Adipocyte (in vitro differentiated cells): ENCODE results near the gene AEBP2.
A peak's percentile ranks its signal among the peaks of the same experiment; 100 is the strongest.

ENCODE experiments used
- DNase-seq: peaks from one replicate; pipeline ENCODE4 v3.0.0-alpha.2; 2015; ENCODE audit warnings: low read depth
- H3K27me3 ChIP-seq: replicated peaks from 2 replicates; pipeline ENCODE4 v1.7.0; 2013; ENCODE audit warnings: mild to moderate bottlenecking, low read length, moderate library complexity; ENCODE audit not compliant: control insufficient read depth, insufficient read depth
- H3K36me3 ChIP-seq: 2 replicates; pipeline ENCODE4 v1.7.0; 2013; ENCODE audit warnings: low read length, mild to moderate bottlenecking, moderate library complexity; ENCODE audit not compliant: control insufficient read depth, insufficient read depth, severe bottlenecking
- H3K4me1 ChIP-seq: 2 replicates; pipeline ENCODE4 v1.7.0; 2013; ENCODE audit warnings: mild to moderate bottlenecking, low read length, moderate library complexity; ENCODE audit not compliant: control insufficient read depth, insufficient read depth
- H3K4me3 ChIP-seq: 2 replicates; pipeline ENCODE4 v1.7.0; 2013; ENCODE audit warnings: mild to moderate bottlenecking, low read length, moderate library complexity
- H3K9ac ChIP-seq: 2 replicates; pipeline ENCODE4 v1.7.0; 2013; ENCODE audit warnings: mild to moderate bottlenecking, low read length, moderate library complexity
- H3K9me3 ChIP-seq: 2 replicates; pipeline ENCODE4 v1.7.0; 2013; ENCODE audit warnings: mild to moderate bottlenecking, low read length, moderate library complexity; ENCODE audit not compliant: control insufficient read depth

AEBP2 gene

GRCh38 chr12:19484738-19485137 is 45.4 kb downstream of the AEBP2 start:
- Histone ChIP-seq H3K27me3 (no peaks in the 10 kb centered on the region), H3K36me3 (peaks cover 12% of the 10 kb centered on the region), H3K4me3 (no peak overlapping the region), H3K4me1 (no peaks in the 10 kb centered on the region), H3K9me3 (no peaks in the 10 kb centered on the region), H3K9ac (no peak overlapping the region)
- no peak for DNase-seq

- Histone ChIP-seq H3K36me3 (peaks cover 8% of the 10 kb centered on the region), H3K4me1 (no peaks in the 10 kb centered on the region), H3K27me3 (no peaks in the 10 kb centered on the region), H3K9me3 (no peaks in the 10 kb centered on the region), H3K4me3 (no peak overlapping the region), H3K9ac (no peak overlapping the region)
- DNase-seq: no peak
Measured at GRCh38 chr12:19485240-19485639, 45.9 kb downstream of the AEBP2 start.

- no peaks in the 10 kb centered on the region for H3K27me3 ChIP-seq
- DNase-seq: no peak
- no peak overlapping the region for H3K9ac ChIP-seq
- H3K9me3 ChIP-seq: no peaks in the 10 kb centered on the region
- no peaks in the 10 kb centered on the region for H3K4me1 ChIP-seq
- H3K4me3 ChIP-seq: no peak overlapping the region
- H3K36me3 ChIP-seq: peaks cover 12% of the 10 kb centered on the region
Measured at GRCh38 chr12:19489168-19489567, 49.9 kb downstream of the AEBP2 start.

- Histone ChIP-seq H3K36me3 (peaks cover 28% of the 10 kb centered on the region), H3K27me3 (no peaks in the 10 kb centered on the region), H3K9me3 (no peaks in the 10 kb centered on the region), H3K9ac (no peak overlapping the region), H3K4me3 (no peak overlapping the region), H3K4me1 (no peaks in the 10 kb centered on the region)
- no peak for DNase-seq
Measured at GRCh38 chr12:19490908-19491307, 51.6 kb downstream of the AEBP2 start.

- no peak overlapping the region for H3K4me3 ChIP-seq
- H3K9me3 ChIP-seq: no peaks in the 10 kb centered on the region
- no peaks in the 10 kb centered on the region for H3K27me3 ChIP-seq
- DNase-seq: no peak
- no peak overlapping the region for H3K9ac ChIP-seq
- H3K4me1 ChIP-seq: no peaks in the 10 kb centered on the region
- peaks cover 30% of the 10 kb centered on the region for H3K36me3 ChIP-seq
Measured at GRCh38 chr12:19491863-19492262, 52.6 kb downstream of the AEBP2 start.

- no peak for DNase-seq
- Histone ChIP-seq H3K27me3 (no peaks in the 10 kb centered on the region), H3K36me3 (peaks cover 32% of the 10 kb centered on the region)
Measured at GRCh38 chr12:19496219-19496878, 57.1 kb downstream of the AEBP2 start.

GRCh38 chr12:19498099-19498498 is 58.8 kb downstream of the AEBP2 start:
- Histone ChIP-seq H3K4me3 (no peak overlapping the region), H3K9me3 (no peaks in the 10 kb centered on the region), H3K9ac (no peak overlapping the region), H3K4me1 (no peaks in the 10 kb centered on the region), H3K36me3 (peaks cover 36% of the 10 kb centered on the region), H3K27me3 (no peaks in the 10 kb centered on the region)
- no peak for DNase-seq

More at GRCh38 chr12:19496219-19496878, 57.1 kb downstream of the AEBP2 start:
- Histone ChIP-seq H3K4me1 (no peaks in the 10 kb centered on the region), H3K9me3 (no peaks in the 10 kb centered on the region), H3K9ac (no peak overlapping the region), H3K4me3 (no peak overlapping the region)

- H3K4me3 ChIP-seq: no peak overlapping the region
- DNase-seq: no peak
- H3K4me1 ChIP-seq: no peaks in the 10 kb centered on the region
- H3K27me3 ChIP-seq: no peaks in the 10 kb centered on the region
- no peak overlapping the region for H3K9ac ChIP-seq
- H3K36me3 ChIP-seq: peaks cover 33% of the 10 kb centered on the region
- H3K9me3 ChIP-seq: no peaks in the 10 kb centered on the region
Measured at GRCh38 chr12:19499030-19499429, 59.7 kb downstream of the AEBP2 start.

- DNase-seq: no peak
- no peak overlapping the region for H3K9ac ChIP-seq
- H3K9me3 ChIP-seq: no peaks in the 10 kb centered on the region
- no peaks in the 10 kb centered on the region for H3K27me3 ChIP-seq
- peaks cover 6% of the 10 kb centered on the region for H3K36me3 ChIP-seq
- H3K4me1 ChIP-seq: no peaks in the 10 kb centered on the region
- no peak overlapping the region for H3K4me3 ChIP-seq
Measured at GRCh38 chr12:19506497-19506896, 67.2 kb downstream of the AEBP2 start.

- Histone ChIP-seq H3K9me3 (no peaks in the 10 kb centered on the region), H3K9ac (peak overlapping the region; percentile 25), H3K4me3 (no peak overlapping the region), H3K27me3 (no peaks in the 10 kb centered on the region), H3K4me1 (no peaks in the 10 kb centered on the region), H3K36me3 (peaks cover 3% of the 10 kb centered on the region)
- peak; percentile 68 for DNase-seq
Measured at GRCh38 chr12:19507823-19508222, 68.5 kb downstream of the AEBP2 start.

GRCh38 chr12:19510461-19510860 is 71.2 kb downstream of the AEBP2 start:
- Histone ChIP-seq H3K9me3 (no peaks in the 10 kb centered on the region), H3K9ac (no peak overlapping the region), H3K36me3 (peaks cover 13% of the 10 kb centered on the region), H3K4me1 (no peaks in the 10 kb centered on the region), H3K27me3 (no peaks in the 10 kb centered on the region), H3K4me3 (no peak overlapping the region)
- DNase-seq: no peak

- Histone ChIP-seq H3K9me3 (no peaks in the 10 kb centered on the region), H3K4me1 (peaks cover 3% of the 10 kb centered on the region), H3K27me3 (no peaks in the 10 kb centered on the region), H3K4me3 (no peak overlapping the region), H3K36me3 (peaks cover 13% of the 10 kb centered on the region), H3K9ac (no peak overlapping the region)
- DNase-seq: no peak
Measured at GRCh38 chr12:19515179-19515578, 75.9 kb downstream of the AEBP2 start.
